SW 1271 (cell line): ENCODE results near the gene MMP11.

Experiments
- DNase-seq, 2 experiments: peaks; one replicate each; lab custom pipeline; 2025; lab: John Stamatoyannopoulos, UW

The MMP11 gene

DNA sequence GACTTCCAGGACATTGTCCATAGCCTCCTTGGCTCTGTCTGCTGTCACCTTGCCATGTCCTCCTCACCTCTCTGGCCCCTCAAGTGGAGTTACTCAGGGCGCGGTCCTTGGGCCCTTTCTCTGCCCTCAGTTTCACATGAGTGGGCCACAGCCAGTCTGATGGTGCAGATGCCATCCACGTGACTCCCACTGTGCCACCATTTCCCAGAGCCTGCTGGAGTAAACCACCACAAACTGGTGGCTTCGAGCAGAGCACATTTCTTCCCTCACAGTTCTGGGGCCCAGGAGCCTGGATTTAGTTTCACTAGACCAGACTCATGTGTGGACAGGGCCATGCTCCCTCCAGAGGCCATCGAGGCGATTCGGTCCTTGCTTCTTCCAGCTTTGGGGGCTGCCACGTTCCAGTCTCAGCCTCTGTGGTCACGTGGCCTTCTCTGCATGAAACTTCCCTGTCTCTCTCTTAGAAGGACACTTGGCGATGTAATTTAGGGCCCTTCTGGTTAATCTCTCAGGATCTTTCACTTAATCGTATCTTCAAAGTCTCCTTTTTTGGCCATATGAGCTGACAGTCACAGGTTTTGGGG is 28.7 kb downstream of the MMP11 start:
- no peak for DNase-seq

DNA sequence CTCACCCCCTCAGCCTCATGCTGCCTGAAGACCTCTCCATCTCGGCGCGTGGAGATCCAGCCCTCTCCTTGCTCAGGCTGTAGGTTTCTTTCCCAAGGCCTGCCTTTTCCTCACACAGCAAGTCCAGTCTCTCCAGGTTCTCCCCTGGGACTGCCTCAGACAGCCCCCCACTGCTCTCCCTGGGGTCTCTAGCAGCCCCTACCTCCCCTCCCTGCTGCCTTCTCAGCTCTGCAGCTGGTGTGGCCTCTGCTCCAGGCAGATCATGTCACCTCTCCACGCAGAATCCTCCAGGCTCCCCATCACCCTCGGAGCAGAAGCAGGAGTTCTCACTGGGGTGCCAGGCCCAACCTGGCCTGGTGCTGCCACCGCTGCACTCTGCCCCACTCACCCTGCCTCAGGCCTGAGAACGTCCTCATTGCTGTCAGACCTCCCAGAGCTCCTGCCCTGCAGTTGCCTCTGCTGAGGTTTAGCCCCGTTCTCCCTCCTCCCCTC is 29.3 kb downstream of the MMP11 start:
- DNase-seq: no peak

- DNase-seq: no peak
Measured at GRCh38 chr22:23803001-23803819, 30.6 kb downstream of the MMP11 start.

DNA sequence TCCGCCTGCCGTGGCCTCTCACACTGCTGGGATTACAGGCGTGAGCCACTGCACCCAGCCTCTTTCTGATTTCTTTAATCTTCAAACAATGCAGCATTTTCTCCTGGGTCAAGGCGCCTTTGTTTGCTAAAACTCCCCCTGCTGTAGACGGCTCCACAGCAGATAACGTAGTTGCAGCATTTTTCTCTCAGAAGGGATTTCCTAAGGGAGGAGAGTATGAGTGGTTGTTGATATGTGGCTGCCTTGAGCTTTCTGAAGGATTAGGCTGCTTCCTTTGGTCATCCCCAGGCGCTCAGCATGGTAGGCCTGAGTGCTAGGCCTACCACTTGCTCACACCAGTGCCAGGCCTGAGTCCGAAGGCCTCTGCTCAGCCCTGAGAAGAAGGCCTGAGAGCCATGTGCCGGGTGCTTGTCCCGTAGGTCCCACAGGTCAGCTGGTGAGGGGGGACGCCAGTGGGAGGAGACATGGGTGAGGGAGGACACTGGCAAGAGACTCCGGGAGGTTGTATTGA is 32.2 kb downstream of the MMP11 start:
- no peak for DNase-seq

DNA sequence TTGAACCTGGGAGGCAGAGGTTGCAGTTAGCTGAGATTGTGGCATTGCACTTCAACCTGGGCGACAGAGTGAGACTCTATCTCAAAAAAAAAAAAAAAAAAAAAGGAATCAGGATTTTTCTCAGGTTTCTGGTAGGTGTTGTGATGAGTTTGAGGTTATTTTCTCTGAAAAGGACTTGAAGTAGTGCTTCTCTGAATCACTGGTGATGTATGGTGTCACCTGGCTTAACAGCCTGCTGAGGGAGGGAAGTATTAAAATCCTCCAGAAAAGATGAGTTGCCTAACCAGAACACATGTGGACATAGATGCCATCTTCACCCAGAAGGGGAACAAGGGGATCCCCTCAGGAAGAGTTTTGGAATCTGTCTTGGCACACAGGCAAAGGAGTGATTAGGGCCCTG is 34.2 kb downstream of the MMP11 start:
- no peak for DNase-seq

GRCh38 chr22:23812378-23812777 is 39.7 kb downstream of the MMP11 start:
- DNase-seq: no peak

DNA sequence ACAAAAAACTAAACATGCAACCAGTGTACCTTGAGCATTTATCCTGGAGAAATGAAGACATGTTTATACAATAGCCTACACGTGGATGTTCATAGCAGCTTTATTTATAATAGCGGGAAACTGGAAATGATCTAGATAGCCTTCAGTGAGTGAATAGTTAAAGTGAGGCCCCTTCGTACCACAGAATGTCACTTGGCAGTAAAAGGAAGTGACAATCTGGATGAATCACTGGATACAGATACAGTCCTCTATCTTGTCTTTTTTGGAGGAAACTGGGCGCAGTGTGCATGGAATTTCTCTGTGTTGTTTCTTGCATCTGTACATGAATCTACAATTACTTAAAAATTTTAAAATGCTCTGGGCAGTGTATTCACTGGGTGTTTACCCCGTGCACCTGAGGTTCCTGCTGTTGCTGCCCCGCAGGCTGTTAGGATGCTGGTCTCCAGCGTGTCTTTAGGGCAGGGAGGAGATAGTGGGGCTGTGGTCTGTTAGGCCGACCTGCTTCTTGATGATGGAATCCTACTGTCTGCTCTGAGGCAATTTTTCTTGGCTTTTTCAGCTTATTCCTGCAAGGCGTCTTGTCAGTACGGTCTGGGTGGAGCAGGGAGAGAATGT is 43.0 kb downstream of the MMP11 start:
- DNase-seq: no peak

- no peak for DNase-seq
Measured at GRCh38 chr22:23816156-23816976, 43.7 kb downstream of the MMP11 start.

GRCh38 chr22:23817146-23817545 is 44.5 kb downstream of the MMP11 start:
- DNase-seq: no peak

DNA sequence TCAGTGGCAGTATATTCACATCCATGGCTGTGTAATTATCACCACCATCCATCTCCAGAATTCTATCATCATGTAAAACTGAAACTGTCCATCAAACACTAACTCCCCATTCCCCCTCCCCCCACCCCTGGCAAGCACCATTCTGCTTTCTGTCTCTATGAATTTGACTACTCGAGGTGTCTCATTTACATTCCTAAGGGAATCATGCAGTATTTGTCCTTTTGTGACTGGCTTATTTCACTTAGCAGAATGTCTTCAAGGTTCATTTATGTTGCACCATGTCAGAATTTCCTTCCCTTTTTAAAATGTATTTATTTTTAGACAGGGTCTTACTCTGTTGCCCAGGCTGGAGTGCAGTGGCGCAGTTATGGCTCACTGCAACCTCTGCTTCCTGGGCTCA is 45.9 kb downstream of the MMP11 start:
- no peak for DNase-seq

- DNase-seq: no peak
Measured at GRCh38 chr22:23820748-23821211, 48.1 kb downstream of the MMP11 start.

DNA sequence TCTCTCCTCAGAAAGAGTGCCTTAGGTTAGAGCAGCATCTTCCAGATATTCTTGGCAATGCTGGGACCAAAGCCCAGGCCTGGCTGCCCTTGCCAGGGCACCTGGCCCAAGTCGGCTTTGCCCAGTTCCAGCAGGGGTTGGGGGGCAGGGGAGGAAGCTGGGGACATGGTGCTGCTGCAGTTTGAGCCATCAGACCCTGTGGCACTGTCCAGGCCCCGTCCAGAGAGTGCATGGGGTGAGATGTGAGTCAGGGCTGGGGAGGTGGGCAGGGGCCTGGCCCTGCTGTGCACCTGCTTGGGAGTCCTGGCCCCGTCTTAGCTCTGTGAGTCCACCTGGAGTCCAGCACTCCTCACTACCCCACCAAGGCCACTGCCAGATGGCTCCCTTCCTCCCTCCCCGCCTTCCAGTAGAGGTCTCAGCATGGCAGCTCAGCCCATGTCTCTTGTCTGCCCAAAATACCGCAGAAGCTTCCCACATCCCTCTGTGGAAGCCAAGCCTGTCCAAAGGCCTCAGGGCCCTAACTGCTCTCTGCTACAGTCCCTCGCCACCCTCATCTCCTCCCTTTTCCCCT is 49.5 kb downstream of the MMP11 start:
- no peak for DNase-seq

- no peak for DNase-seq
Measured at GRCh38 chr22:23823331-23823791, 50.7 kb downstream of the MMP11 start.

DNA sequence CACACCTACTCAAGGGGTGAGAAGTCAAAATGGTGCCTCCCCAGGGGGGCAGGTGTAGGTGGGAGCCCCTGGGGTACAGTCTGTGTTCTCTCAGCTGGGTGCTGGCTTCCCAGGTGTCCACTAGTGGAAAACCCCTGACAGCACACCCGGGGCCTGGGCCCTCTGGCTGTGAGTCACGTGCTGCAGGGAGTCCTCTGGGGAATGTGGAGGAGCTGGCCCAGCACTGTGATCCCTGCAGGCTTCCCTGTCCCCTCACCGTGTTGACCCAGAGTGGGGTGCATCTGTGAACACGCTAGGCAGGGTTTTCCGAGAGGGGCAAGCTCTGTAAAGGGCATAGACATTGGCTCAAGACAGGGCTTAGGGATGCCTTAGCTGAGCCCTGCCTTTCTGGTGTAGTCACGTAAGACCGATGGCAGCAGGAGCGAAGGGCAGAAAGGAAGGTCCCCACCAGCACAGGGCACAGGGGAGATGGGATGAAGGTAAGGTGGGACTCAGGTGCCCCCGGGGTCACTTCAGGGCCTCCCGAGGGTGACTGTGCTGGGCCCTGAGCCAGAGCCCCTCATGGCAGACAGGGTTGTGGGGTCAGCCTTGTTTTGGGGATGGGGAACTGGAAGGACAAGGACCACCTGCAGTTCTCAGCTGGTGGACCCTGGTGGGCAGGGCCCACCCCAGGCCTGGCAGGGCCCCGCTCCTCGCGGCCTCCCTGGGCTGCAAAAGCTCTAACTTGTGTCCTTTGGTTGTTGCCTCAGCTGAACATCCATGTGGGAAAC is 52.0 kb downstream of the MMP11 start:
- no peak for DNase-seq

GRCh38 chr22:23825246-23825905 is 52.7 kb downstream of the MMP11 start:
- no peak for DNase-seq

DNA sequence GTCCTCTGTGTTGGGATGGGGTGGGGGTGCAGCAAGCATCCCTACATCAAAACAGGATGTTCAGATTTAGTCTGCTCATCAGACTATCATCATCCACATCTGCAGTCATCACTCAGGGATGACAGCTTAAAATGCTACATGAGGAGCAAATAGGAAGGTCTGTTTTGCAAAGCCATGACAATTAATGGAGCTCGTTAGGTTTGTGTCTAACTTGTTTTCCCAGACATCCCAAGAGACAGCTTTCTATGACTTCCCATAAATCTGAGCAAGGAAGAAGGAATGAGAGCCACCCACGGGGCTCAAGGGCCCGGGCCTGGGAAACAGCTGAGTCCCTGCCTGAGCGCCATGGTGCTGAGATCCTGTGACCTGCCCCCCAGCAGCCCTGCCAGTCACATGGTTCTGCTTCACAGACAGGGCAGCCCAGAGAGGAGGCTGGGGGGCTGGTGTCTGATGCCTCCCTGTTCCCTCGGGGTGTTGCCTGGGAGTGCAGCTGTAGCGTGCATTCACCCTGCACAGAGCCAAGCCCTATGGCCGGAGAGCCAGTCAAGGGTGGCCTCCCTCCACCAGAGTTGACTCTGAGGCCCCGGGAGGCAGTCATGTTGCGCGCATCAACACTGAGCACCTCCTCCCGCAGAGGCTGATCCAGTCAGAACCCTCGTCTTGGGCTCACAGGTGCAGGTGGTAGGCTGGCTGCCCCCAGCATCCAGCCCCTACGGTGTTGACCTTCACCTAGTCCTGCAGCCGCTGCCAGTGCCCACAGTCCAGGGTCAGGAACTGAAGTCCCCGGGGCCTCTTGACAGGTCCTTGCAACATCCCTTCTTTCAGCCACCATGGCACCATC is 54.1 kb downstream of the MMP11 start:
- no peak for DNase-seq

- DNase-seq: no peak
Measured at GRCh38 chr22:23827351-23827995, 54.8 kb downstream of the MMP11 start.

- DNase-seq: no peak
Measured at GRCh38 chr22:23828800-23829680, 56.4 kb downstream of the MMP11 start.
